K562 (cell line): Measurements from ENCODE around the gene CDC6. TPM values are rescaled to one million over a fixed set of nuclear protein-coding genes. Genes with fewer than 3 reads are reported as not detected.

Source experiments
- RAD21 ChIP-seq, 2 experiments: fragments of 250-450 bp in 1 of 2; fragments of 450-650 bp in 1 of 2; sonication (Bioruptor Pico) in 1 of 2; formaldehyde crosslinking in 1 of 2; IDR thresholded peaks in 1 of 2; conservative IDR thresholded peaks in 1 of 2; 2 replicates each; pipeline versions ENCODE4 v1.4.0 to v1.8.0; 2020 to 2022; ENCODE audit warnings: mild to moderate bottlenecking in 2 of 2, moderate library complexity in 1 of 2
- SMARCC2 ChIP-seq: fragments of 450-650 bp; IDR thresholded peaks from 2 replicates; pipeline ENCODE4 v1.6.1; 2017; ENCODE audit warnings: antibody characterized with exemption, moderate library complexity, mild to moderate bottlenecking, low read depth
- TAF9B ChIP-seq: fragments of 450-650 bp; IDR thresholded peaks from 2 replicates; pipeline ENCODE4 v1.6.1; 2018; ENCODE audit warnings: mild to moderate bottlenecking; ENCODE audit not compliant: partially characterized antibody
- U2AF1 ChIP-seq: fragments of 200-400 bp; formaldehyde crosslinking; optimal IDR thresholded peaks from 2 replicates; pipeline ENCODE3; 2017; ENCODE audit warnings: mild to moderate bottlenecking, low read depth, low read length, moderate library complexity
- ZBTB7A ChIP-seq: IDR thresholded peaks from 2 replicates; pipeline ENCODE4 v1.6.1; 2011; ENCODE audit warnings: low read depth, mild to moderate bottlenecking, low read length, moderate library complexity, borderline replicate concordance; ENCODE audit not compliant: control insufficient read depth
- polyA plus RNA-seq, 8 experiments: library from polyadenylated mRNA; depleted of rRNA in 4 of 8; stranded (reverse) in 5 of 8; unstranded in 3 of 8; fragments of >200 nt; fragmentation: Nextera tagmentation in 2 of 8; fragmentation: Illumina TruSeq in 1 of 8; extraction: Ambion mirVana in 2 of 8; extraction: Trizol in 1 of 8; gene quantifications; 2 replicates each; pipeline versions ENCODE4 v1.2.1 to v1.2.3, GENCODE V29; 2011 to 2014; ENCODE audit warnings: inconsistent platforms in 1 of 8, missing spikeins in 1 of 8
- total RNA-seq, 7 experiments: library from RNA; depleted of rRNA in 6 of 7; stranded (reverse); fragments of >200 nt in 6 of 7; fragmentation: Illumina TruSeq in 2 of 7; extraction: Trizol in 2 of 7; gene quantifications; 2 replicates each; pipeline versions ENCODE4 v1.2.1 to v1.2.3, GENCODE V29; 2011 to 2021; ENCODE audit warnings: low replicate concordance in 1 of 7
- TF ChIP-seq, protein P1 (sequence below): sonication (generic); formaldehyde crosslinking; IDR thresholded peaks from 2 replicates; pipeline ENCODE4 v1.8.0; 2022; ENCODE audit warnings: missing genetic modification reagents, mild to moderate bottlenecking, borderline replicate concordance
- TF ChIP-seq, protein P2 (sequence below): fragments of 450-650 bp; formaldehyde crosslinking; IDR thresholded peaks from 2 replicates; pipeline ENCODE4 v1.4.0; 2020; ENCODE audit warnings: mild to moderate bottlenecking, moderate library complexity

CDC6 gene
- total and polyA plus RNA-seq, 9 of the 15 experiments (the other 6 are each of a cell fraction or from before 2014, with no cell fraction given): 29.6 to 141 (median 106) TPM

DNA sequence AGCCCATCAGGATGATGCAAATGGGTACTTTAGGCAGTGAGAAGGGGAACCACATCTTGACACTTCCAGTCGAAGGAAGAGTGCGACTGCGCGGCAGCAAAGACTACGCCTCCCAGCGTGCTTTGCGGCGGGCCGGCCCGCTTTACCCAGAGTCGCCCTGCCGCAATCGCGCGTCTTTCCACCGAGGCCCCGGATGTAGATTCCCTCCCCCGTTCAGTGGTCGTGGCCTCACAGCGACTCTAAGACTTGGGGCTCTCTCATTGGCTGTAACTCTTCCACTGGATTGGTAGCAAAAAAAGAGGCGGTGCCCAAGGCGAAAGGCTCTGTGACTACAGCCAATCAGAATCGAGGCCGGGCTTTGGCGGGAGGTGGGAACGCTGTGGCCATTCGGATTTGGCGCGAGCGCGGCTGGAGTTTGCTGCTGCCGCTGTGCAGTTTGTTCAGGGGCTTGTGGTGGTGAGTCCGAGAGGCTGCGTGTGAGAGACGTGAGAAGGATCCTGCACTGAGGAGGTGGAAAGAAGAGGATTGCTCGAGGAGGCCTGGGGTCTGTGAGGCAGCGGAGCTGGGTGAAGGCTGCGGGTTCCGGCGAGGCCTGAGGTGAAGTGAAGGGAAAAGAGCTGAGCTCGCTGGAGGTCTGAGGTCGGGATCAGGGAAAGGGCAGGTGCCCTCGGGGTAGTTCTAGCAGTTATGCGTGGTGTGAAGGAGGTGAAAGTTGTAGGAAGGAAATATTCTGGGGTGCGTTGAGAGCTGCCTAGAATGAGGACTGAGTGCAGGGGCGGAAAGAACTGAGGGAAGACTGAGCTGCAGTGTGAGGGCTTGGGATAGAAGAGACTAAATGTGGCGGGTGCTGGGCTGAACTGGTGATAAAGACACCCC is at the start of gene CDC6 (continued):
- TF ChIP-seq, protein P1, sequence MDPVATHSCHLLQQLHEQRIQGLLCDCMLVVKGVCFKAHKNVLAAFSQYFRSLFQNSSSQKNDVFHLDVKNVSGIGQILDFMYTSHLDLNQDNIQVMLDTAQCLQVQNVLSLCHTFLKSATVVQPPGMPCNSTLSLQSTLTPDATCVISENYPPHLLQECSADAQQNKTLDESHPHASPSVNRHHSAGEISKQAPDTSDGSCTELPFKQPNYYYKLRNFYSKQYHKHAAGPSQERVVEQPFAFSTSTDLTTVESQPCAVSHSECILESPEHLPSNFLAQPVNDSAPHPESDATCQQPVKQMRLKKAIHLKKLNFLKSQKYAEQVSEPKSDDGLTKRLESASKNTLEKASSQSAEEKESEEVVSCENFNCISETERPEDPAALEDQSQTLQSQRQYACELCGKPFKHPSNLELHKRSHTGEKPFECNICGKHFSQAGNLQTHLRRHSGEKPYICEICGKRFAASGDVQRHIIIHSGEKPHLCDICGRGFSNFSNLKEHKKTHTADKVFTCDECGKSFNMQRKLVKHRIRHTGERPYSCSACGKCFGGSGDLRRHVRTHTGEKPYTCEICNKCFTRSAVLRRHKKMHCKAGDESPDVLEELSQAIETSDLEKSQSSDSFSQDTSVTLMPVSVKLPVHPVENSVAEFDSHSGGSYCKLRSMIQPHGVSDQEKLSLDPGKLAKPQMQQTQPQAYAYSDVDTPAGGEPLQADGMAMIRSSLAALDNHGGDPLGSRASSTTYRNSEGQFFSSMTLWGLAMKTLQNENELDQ (CRISPR knock-in tag): no peak
- no peak for TF ChIP-seq SMARCC2
- no peak for TF ChIP-seq U2AF1
- TF ChIP-seq RAD21 (CRISPR knock-in tag; conservative IDR thresholded peaks at IDR 0.05 in 1 of 2, IDR thresholded peaks at IDR 0.05 in 1 of 2): no peak
- TF ChIP-seq TAF9B: peak; percentile 94
- TF ChIP-seq, protein P2, sequence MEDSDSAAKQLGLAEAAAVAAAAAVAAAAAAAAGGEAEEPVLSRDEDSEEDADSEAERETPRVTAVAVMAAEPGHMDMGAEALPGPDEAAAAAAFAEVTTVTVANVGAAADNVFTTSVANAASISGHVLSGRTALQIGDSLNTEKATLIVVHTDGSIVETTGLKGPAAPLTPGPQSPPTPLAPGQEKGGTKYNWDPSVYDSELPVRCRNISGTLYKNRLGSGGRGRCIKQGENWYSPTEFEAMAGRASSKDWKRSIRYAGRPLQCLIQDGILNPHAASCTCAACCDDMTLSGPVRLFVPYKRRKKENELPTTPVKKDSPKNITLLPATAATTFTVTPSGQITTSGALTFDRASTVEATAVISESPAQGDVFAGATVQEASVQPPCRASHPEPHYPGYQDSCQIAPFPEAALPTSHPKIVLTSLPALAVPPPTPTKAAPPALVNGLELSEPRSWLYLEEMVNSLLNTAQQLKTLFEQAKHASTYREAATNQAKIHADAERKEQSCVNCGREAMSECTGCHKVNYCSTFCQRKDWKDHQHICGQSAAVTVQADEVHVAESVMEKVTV (CRISPR knock-in tag): no peak
- TF ChIP-seq ZBTB7A: no peak
